Upper lobe of right lung (tissue), 1 donor: ENCODE measurements around the gene INPP5E. TPM values are rescaled to one million over a fixed set of nuclear protein-coding genes. Genes with fewer than 3 reads are reported as not detected.

Experiments used
- ATAC-seq: fragments of 200-7000 bp; cut with Tn5 transposase; one replicate; pipeline ENCODE4 v1.9.1; 2020; ENCODE audit warnings: mild to moderate bottlenecking, moderate library complexity
- DNase-seq: peaks from one replicate; pipeline ENCODE4 v3.0.0-alpha.2; 2020
- H3K27ac ChIP-seq: fragments of 200-600 bp; one replicate; pipeline ENCODE4 v1.8.0; 2022
- H3K27me3 ChIP-seq: fragments of 200-600 bp; one replicate; pipeline ENCODE4 v1.8.0; 2022; ENCODE audit warnings: mild to moderate bottlenecking
- H3K36me3 ChIP-seq: fragments of 200-600 bp; one replicate; pipeline ENCODE4 v1.8.0; 2022
- H3K4me1 ChIP-seq: fragments of 200-600 bp; one replicate; pipeline ENCODE4 v1.8.0; 2022
- H3K4me3 ChIP-seq: fragments of 200-600 bp; one replicate; pipeline ENCODE4 v1.8.0; 2022; ENCODE audit warnings: mild to moderate bottlenecking
- H3K9me3 ChIP-seq: fragments of 200-600 bp; one replicate; pipeline ENCODE4 v1.8.0; 2022
- intact Hi-C: fragments of 100-400 bp; cut with DNase I; formaldehyde crosslinking; loops from one replicate; pipeline ENCODE4 v1.11.0; 2022
- total RNA-seq: library from RNA; stranded (reverse); fragmentation: NEBNext Ultra II Directional; extraction: Animal tissue kit (Norgen Biotek cat#: 25700); gene quantifications from one replicate; pipeline ENCODE4 v1.2.1, GENCODE V29; 2021
- TF ChIP-seq, protein P1 (sequence below): fragments of 200-600 bp; IDR thresholded peaks from one replicate; pipeline ENCODE4 v1.8.0; 2022; ENCODE audit warnings: antibody characterized with exemption
- donor health status: DM: no; HTN: yes; CAD: no; lungs with severe emphysema.

Gene INPP5E
- total RNA-seq, 1 donor from 2014 or later = 13.0 TPM

- no peaks in the 10 kb centered on the region for H3K9me3 ChIP-seq
- no peak for DNase-seq
- TF ChIP-seq, protein P1, sequence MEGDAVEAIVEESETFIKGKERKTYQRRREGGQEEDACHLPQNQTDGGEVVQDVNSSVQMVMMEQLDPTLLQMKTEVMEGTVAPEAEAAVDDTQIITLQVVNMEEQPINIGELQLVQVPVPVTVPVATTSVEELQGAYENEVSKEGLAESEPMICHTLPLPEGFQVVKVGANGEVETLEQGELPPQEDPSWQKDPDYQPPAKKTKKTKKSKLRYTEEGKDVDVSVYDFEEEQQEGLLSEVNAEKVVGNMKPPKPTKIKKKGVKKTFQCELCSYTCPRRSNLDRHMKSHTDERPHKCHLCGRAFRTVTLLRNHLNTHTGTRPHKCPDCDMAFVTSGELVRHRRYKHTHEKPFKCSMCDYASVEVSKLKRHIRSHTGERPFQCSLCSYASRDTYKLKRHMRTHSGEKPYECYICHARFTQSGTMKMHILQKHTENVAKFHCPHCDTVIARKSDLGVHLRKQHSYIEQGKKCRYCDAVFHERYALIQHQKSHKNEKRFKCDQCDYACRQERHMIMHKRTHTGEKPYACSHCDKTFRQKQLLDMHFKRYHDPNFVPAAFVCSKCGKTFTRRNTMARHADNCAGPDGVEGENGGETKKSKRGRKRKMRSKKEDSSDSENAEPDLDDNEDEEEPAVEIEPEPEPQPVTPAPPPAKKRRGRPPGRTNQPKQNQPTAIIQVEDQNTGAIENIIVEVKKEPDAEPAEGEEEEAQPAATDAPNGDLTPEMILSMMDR = no peak
- H3K4me3 ChIP-seq = no peak overlapping the region
- H3K27me3 ChIP-seq = no peaks in the 10 kb centered on the region
- no peak for ATAC-seq
- no peaks in the 10 kb centered on the region for H3K36me3 ChIP-seq
- intact Hi-C loops = no loop called here
- no peak overlapping the region for H3K27ac ChIP-seq
- peaks cover 23% of the 10 kb centered on the region for H3K4me1 ChIP-seq
Measured at GRCh38 chr9:136486131-136486530, 46.5 kb upstream of the INPP5E start.

- peaks cover 2% of the 10 kb centered on the region for H3K36me3 ChIP-seq
- no peak overlapping the region for H3K4me3 ChIP-seq
- ATAC-seq = peak; percentile 32
- H3K9me3 ChIP-seq = no peaks in the 10 kb centered on the region
- intact Hi-C loops = no loop called here
- no peak overlapping the region for H3K27ac ChIP-seq
- H3K4me1 ChIP-seq = peaks cover 23% of the 10 kb centered on the region
- DNase-seq = peak; percentile 91
- TF ChIP-seq, protein P1 = peak; percentile 94
- no peaks in the 10 kb centered on the region for H3K27me3 ChIP-seq
Measured at GRCh38 chr9:136485049-136486045, 45.7 kb upstream of the INPP5E start.

DNA sequence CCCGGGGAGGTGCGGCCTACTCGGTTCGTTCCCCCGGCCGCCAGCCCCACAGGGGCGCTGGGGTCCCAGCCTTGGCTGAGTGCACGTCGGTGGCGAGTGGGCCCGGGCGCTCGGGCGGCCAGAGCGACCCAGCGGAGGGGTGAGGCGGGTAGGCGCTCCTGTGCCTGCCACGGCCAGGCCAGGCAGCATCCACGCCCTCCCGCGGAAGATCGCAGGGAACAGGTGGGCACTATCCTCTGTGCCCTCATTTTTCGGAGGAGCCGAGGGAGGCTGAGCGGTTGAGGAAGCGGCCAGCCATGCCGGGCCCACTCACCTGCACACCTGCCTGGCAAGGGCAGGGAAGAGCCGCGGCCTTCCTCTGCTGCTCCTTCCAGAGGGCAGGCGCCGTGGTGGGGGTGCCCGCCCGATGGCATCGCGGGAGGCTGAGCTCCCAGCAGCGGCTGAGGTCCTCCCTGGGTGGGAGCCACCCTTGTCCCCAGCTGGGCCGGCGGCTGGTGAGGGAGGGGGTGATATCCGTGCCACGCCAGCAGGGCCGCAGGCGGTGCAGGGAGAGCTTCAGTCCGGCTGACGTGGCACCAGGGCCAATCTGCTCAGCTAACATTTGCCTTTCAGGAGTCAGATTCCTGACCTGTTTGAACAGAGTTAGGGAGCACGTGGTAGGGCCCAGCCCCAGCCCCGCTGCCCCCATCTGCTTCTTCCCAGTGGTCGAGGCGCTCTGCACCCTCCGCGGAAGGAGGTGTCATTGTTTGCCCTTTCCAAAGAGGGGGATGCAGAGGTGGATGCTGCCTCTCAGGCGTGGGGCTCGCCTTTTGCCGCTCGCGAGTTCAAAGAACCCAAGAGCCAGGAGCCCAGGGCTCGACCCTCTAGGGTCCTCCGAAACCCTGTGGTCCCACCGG lies 44.8 kb upstream of the INPP5E start:
- TF ChIP-seq, protein P1 = no peak
- peaks cover 23% of the 10 kb centered on the region for H3K4me1 ChIP-seq
- H3K9me3 ChIP-seq = no peaks in the 10 kb centered on the region
- DNase-seq = peak; percentile 81
- ATAC-seq = no peak
- intact Hi-C loops = no loop called here
- H3K4me3 ChIP-seq = peak overlapping the region; percentile 68
- peaks cover 11% of the 10 kb centered on the region for H3K36me3 ChIP-seq
- H3K27me3 ChIP-seq = no peaks in the 10 kb centered on the region
- H3K27ac ChIP-seq = peak overlapping the region; percentile 96

DNA sequence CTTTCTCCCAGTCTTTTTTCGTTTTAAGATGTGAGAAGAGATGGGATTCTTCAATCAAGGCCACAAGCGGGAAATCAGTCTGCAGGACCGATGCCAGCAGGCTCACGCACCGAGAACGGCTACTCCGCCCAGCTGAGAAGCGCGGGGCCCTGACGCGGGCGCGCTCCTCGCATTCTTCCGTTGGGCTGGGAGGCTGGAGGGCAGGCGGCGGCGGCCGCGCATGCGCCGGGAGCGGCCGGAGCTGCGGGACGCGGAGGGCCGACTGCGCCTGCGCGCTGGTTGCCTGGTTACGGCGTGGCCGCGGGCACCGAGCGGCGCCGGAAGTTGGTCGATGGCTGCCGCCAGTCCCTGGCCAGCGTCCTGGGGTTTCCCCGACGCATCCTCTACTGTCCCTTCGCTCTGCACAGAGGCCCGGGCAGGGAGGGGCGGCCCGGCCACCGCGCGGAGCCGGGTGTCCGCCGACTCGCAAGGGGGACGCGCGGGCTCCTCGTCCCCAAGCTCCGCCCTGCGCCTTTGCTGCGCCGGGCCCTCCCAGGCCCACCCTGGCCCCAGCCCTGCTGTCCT lies 44.0 kb upstream of the INPP5E start:
- intact Hi-C loops = no loop called here

More for the DNA sequence above, 44.0 kb upstream of the INPP5E start:
- DNase-seq (peak; percentile 97), ATAC-seq (peak; percentile 60)
- Histone ChIP-seq H3K36me3 (peaks cover 13% of the 10 kb centered on the region), H3K27ac (peak overlapping the region; percentile 96), H3K27me3 (no peaks in the 10 kb centered on the region), H3K9me3 (no peaks in the 10 kb centered on the region), H3K4me1 (peaks cover 23% of the 10 kb centered on the region), H3K4me3 (peak overlapping the region; percentile 68)
- TF ChIP-seq, protein P1 = no peak
